Small intestine (tissue), 7 donors: Measurements from ENCODE around the gene NALCN. TPM values are rescaled to one million over a fixed set of nuclear protein-coding genes. Genes with fewer than 3 reads are reported as not detected.

Source experiments
- DNase-seq, 2 donors: peaks; one replicate each; pipeline versions ENCODE4 v3.0.0 to v3.0.0-alpha.2; 2013
- FAIRE-seq: peaks from 2 replicates; lab custom pipeline; 2012; peaks lifted over from hg19 to GRCh38; lab: Jason Lieb, UNC
- H3K27ac ChIP-seq, 3 donors: one replicate each; pipeline ENCODE4 v1.5.1; 2013; ENCODE audit warnings: low read length in 2 of 3, mild to moderate bottlenecking in 2 of 3, control low read depth in 1 of 3, inconsistent platforms in 1 of 3, low read depth in 1 of 3, moderate library complexity in 1 of 3
- H3K27me3 ChIP-seq, 3 donors: one replicate each; pipeline ENCODE4 v1.6.1; 2013; ENCODE audit warnings: low read length in 3 of 3, inconsistent platforms in 1 of 3; ENCODE audit not compliant: control insufficient read depth in 3 of 3, insufficient read depth in 3 of 3
- H3K36me3 ChIP-seq, 3 donors: one replicate each; pipeline ENCODE4 v1.6.1; 2013; ENCODE audit warnings: low read length in 3 of 3, inconsistent platforms in 1 of 3, low read depth in 1 of 3, mild to moderate bottlenecking in 1 of 3, moderate library complexity in 1 of 3; ENCODE audit not compliant: control insufficient read depth in 3 of 3, insufficient read depth in 2 of 3
- H3K4me1 ChIP-seq, 3 donors: one replicate each; pipeline ENCODE4 v1.6.1; 2013; ENCODE audit warnings: low read length in 2 of 3, inconsistent platforms in 1 of 3, low read depth in 1 of 3, mild to moderate bottlenecking in 1 of 3, moderate library complexity in 1 of 3; ENCODE audit not compliant: control insufficient read depth in 3 of 3, insufficient read depth in 2 of 3
- H3K4me3 ChIP-seq, 3 donors: one replicate each; pipeline ENCODE4 v1.5.1; 2013; ENCODE audit warnings: low read length in 3 of 3, control low read depth in 1 of 3, inconsistent platforms in 1 of 3, low read depth in 1 of 3, mild to moderate bottlenecking in 1 of 3, moderate library complexity in 1 of 3
- H3K9me3 ChIP-seq, 2 donors: one replicate each; pipeline ENCODE4 v1.6.1; 2013; ENCODE audit warnings: low read depth in 1 of 2, low read length in 1 of 2; ENCODE audit not compliant: control insufficient read depth in 2 of 2, insufficient read depth in 1 of 2
- WGBS, 3 donors: extraction: QIAGEN DNeasy Blood & Tissue Kit; methylation state at CpG; one replicate each; pipeline ENCODE4 v1.1.7; 2013; 5-methylcytosine and 5-hydroxymethylcytosine counted together
- polyA plus RNA-seq, 4 donors: library from polyadenylated mRNA; stranded (reverse) in 3 of 4; unstranded in 1 of 4; fragments of 200-250 nt in 3 of 4; fragments of 120-200 nt in 1 of 4; gene quantifications; one replicate each; pipeline versions ENCODE4 v1.2.1 to v1.2.3, GENCODE V29; 2013
- donor health status: healthy with polysubstance abuse.
- donor health status: control.
- donor health status: control.
- donor health status: Bipolar disorder and iron deficiency.
- donor health status: healthy.

NALCN gene
- polyA plus RNA-seq, 4 donors, result 0.13 to 0.46 TPM; not detected in 2

GRCh38 chr13:101090287-101090686, 326.0 kb downstream of the NALCN start:
- no peak for FAIRE-seq
- Histone ChIP-seq H3K4me3 (no peak overlapping the region), H3K27me3 (no peaks in the 10 kb centered on the region), H3K9me3 (no peaks in the 10 kb centered on the region), H3K36me3 (no peaks in the 10 kb centered on the region), H3K27ac (no peak overlapping the region), H3K4me1 (no peaks in the 10 kb centered on the region)
- 77 to 87% (median 82%) methylated on average over 4 of the region's 4 CpGs for whole genome bisulfite sequencing, 3 donors
- DNase-seq, result no peak

GRCh38 chr13:101085551-101085950, 330.8 kb downstream of the NALCN start:
- no peak overlapping the region for H3K4me3 ChIP-seq
- H3K9me3 ChIP-seq, result no peaks in the 10 kb centered on the region
- no peak for FAIRE-seq
- H3K4me1 ChIP-seq, result no peaks in the 10 kb centered on the region
- no peaks in the 10 kb centered on the region for H3K36me3 ChIP-seq
- DNase-seq, result no peak
- no peaks in the 10 kb centered on the region for H3K27me3 ChIP-seq
- H3K27ac ChIP-seq, result no peak overlapping the region
- WGBS, 3 donors, result 68 to 75% (median 73%) methylated on average over 2 of the region's 2 CpGs

GRCh38 chr13:101082441-101082840, 333.9 kb downstream of the NALCN start:
- no peaks in the 10 kb centered on the region for H3K27me3 ChIP-seq
- H3K36me3 ChIP-seq, result no peaks in the 10 kb centered on the region
- H3K27ac ChIP-seq, result no peak overlapping the region
- no peaks in the 10 kb centered on the region for H3K9me3 ChIP-seq
- no peaks in the 10 kb centered on the region for H3K4me1 ChIP-seq
- no peak overlapping the region for H3K4me3 ChIP-seq
- 86 to 90% (median 88%) methylated on average over 5 of the region's 5 CpGs for WGBS, 3 donors
- DNase-seq (no peak), FAIRE-seq (no peak)

- Histone ChIP-seq H3K36me3 (no peaks in the 10 kb centered on the region), H3K4me3 (no peak overlapping the region), H3K4me1 (no peaks in the 10 kb centered on the region), H3K9me3 (no peaks in the 10 kb centered on the region), H3K27me3 (no peaks in the 10 kb centered on the region), H3K27ac (no peak overlapping the region)
- DNase-seq (no peak), FAIRE-seq (peak; percentile 99)
Observed at GRCh38 chr13:101080616-101081015, 335.7 kb downstream of the NALCN start.

GRCh38 chr13:101065329-101065728, 351.0 kb downstream of the NALCN start:
- Histone ChIP-seq H3K4me3 (no peak overlapping the region), H3K9me3 (no peaks in the 10 kb centered on the region), H3K4me1 (no peaks in the 10 kb centered on the region), H3K27me3 (no peaks in the 10 kb centered on the region), H3K36me3 (no peaks in the 10 kb centered on the region), H3K27ac (no peak overlapping the region)
- FAIRE-seq, result no peak
- no peak for DNase-seq
- WGBS, 3 donors, result 89 to 93% (median 93%) methylated on average over 12 of the region's 12 CpGs

GRCh38 chr13:101059793-101060192, 356.5 kb downstream of the NALCN start:
- Histone ChIP-seq H3K9me3 (no peaks in the 10 kb centered on the region), H3K27ac (no peak overlapping the region), H3K4me1 (no peaks in the 10 kb centered on the region), H3K36me3 (no peaks in the 10 kb centered on the region), H3K27me3 (peaks cover 0 to 4% (median 0%) of the 10 kb centered on the region in 3 donors), H3K4me3 (no peak overlapping the region)
- no peak for FAIRE-seq
- WGBS, 3 donors, result 57 to 75% (median 72%) methylated on average over 10 of the region's 10 CpGs
- no peak for DNase-seq

GRCh38 chr13:101058841-101059240, 357.5 kb downstream of the NALCN start:
- Histone ChIP-seq H3K4me3 (no peak overlapping the region), H3K36me3 (no peaks in the 10 kb centered on the region), H3K9me3 (no peaks in the 10 kb centered on the region), H3K4me1 (no peaks in the 10 kb centered on the region), H3K27ac (no peak overlapping the region), H3K27me3 (peaks cover 0 to 4% (median 0%) of the 10 kb centered on the region in 3 donors)
- FAIRE-seq (no peak), DNase-seq (no peak)
- 33 to 50% (median 43%) methylated on average over 8 of the region's 8 CpGs for WGBS, 3 donors

GRCh38 chr13:101053301-101054093, 362.8 kb downstream of the NALCN start:
- FAIRE-seq (no peak), DNase-seq (no peak)
- 30 to 39% (median 33%) methylated on average over 5 of the region's 5 CpGs for WGBS, 3 donors
- no peaks in the 10 kb centered on the region for H3K4me1 ChIP-seq
- H3K27ac ChIP-seq, result no peak overlapping the region
- no peaks in the 10 kb centered on the region for H3K36me3 ChIP-seq
- no peaks in the 10 kb centered on the region for H3K9me3 ChIP-seq
- no peak overlapping the region for H3K4me3 ChIP-seq
- peaks cover 0 to 4% (median 0%) of the 10 kb centered on the region in 3 donors for H3K27me3 ChIP-seq
